Keratinocyte (primary cell): ENCODE results near the gene PSMB1. TPM values are rescaled to one million over a fixed set of nuclear protein-coding genes. Genes with fewer than 3 reads are reported as not detected.

ENCODE experiments used
- DNase-seq: peaks from one replicate; pipeline ENCODE4 v3.0.0-alpha.2; 2011; ENCODE audit warnings: low read depth, missing footprints, low spot score
- FAIRE-seq: peaks from 2 replicates; lab custom pipeline; 2011; peaks lifted over from hg19 to GRCh38; lab: Jason Lieb, UNC
- H2AFZ ChIP-seq: 2 replicates; pipeline ENCODE4 v1.6.0; 2012; ENCODE audit warnings: low read length, control low read depth, inconsistent platforms; ENCODE audit not compliant: control insufficient read depth
- H3K27ac ChIP-seq: 2 replicates; pipeline ENCODE4 v1.5.1; 2011; ENCODE audit warnings: low read length; ENCODE audit not compliant: control insufficient read depth, insufficient read depth
- H3K27me3 ChIP-seq: 3 replicates; pipeline ENCODE4 v1.6.0; 2011; ENCODE audit warnings: low read length; ENCODE audit not compliant: control insufficient read depth, insufficient read depth; ENCODE audit errors: extremely low read depth
- H3K36me3 ChIP-seq, 2 experiments: 2 replicates in 1 of 2; 3 replicates in 1 of 2; pipeline ENCODE4 v1.5.1; 2011; ENCODE audit warnings: low read length in 2 of 2, mild to moderate bottlenecking in 1 of 2; ENCODE audit not compliant: control insufficient read depth in 2 of 2, insufficient read depth in 2 of 2; ENCODE audit errors: extremely low read depth in 1 of 2
- H3K4me1 ChIP-seq: 3 replicates; pipeline ENCODE4 v1.5.1; 2011; ENCODE audit warnings: low read length; ENCODE audit not compliant: control insufficient read depth, insufficient read depth; ENCODE audit errors: extremely low read depth
- H3K4me2 ChIP-seq: 3 replicates; pipeline ENCODE4 v1.6.0; 2011; ENCODE audit warnings: low read depth, low read length; ENCODE audit not compliant: control insufficient read depth, insufficient read depth; ENCODE audit errors: extremely low read depth
- H3K4me3 ChIP-seq, 3 experiments: fragments of 200-600 bp in 1 of 3; sonication (generic) in 1 of 3; 2 replicates in 2 of 3; 3 replicates in 1 of 3; pipeline ENCODE4 v1.5.1; 2011 to 2016; ENCODE audit warnings: low read length in 3 of 3, mild to moderate bottlenecking in 3 of 3, control low read depth in 2 of 3, inconsistent platforms in 1 of 3, low read depth in 1 of 3, mixed read lengths in 1 of 3, mixed run types in 1 of 3, moderate library complexity in 1 of 3; ENCODE audit not compliant: control insufficient read depth in 2 of 3, insufficient read depth in 2 of 3; ENCODE audit errors: extremely low read depth in 1 of 3
- H3K79me2 ChIP-seq: 2 replicates; pipeline ENCODE4 v1.6.0; 2012; ENCODE audit warnings: low read length; ENCODE audit not compliant: control insufficient read depth, insufficient read depth
- H3K9ac ChIP-seq: 3 replicates; pipeline ENCODE4 v1.6.0; 2011; ENCODE audit warnings: low read length; ENCODE audit not compliant: control insufficient read depth, insufficient read depth; ENCODE audit errors: extremely low read depth
- H3K9me1 ChIP-seq: 3 replicates; pipeline ENCODE4 v1.6.0; 2011; ENCODE audit warnings: low read length; ENCODE audit not compliant: control insufficient read depth, insufficient read depth; ENCODE audit errors: extremely low read depth
- H3K9me3 ChIP-seq: 2 replicates; pipeline ENCODE4 v1.5.1; 2012; ENCODE audit warnings: low read depth, low read length; ENCODE audit not compliant: control insufficient read depth
- H4K20me1 ChIP-seq: 3 replicates; pipeline ENCODE4 v1.6.0; 2011; ENCODE audit warnings: low read length; ENCODE audit not compliant: control insufficient read depth, insufficient read depth; ENCODE audit errors: extremely low read depth
- EZH2 ChIP-seq: IDR thresholded peaks from one replicate; pipeline ENCODE4 v1.6.1; 2012; ENCODE audit warnings: inconsistent platforms, mild to moderate bottlenecking, low read length, moderate library complexity
- dilution Hi-C: fragments of 300-500 bp; cut with MboI; formaldehyde crosslinking; loops from one replicate; pipeline ENCODE4 v1.7.0; 2020; ENCODE audit warnings: low sequenced_read_pairs; ENCODE audit not compliant: extremely low pct_ligation_motif_present
- polyA plus RNA-seq, 5 experiments: library from polyadenylated mRNA; depleted of rRNA in 3 of 5; stranded (reverse) in 3 of 5; stranded (forward) in 1 of 5; unstranded in 1 of 5; fragments of >200 nt; gene quantifications; 1 replicate in 1 of 5; 2 replicates in 3 of 5; 3 replicates in 1 of 5; pipeline versions ENCODE4 v1.2.1 to v1.2.3, GENCODE V29; 2011 to 2012; ENCODE audit warnings: missing spikeins in 2 of 5, low read depth in 1 of 5, low replicate concordance in 1 of 5
- TF ChIP-seq, protein P1 (sequence below), 3 experiments: IDR thresholded peaks in 1 of 3; conservative IDR thresholded peaks in 1 of 3; optimal IDR thresholded peaks in 1 of 3; 2 replicates in 2 of 3; 3 replicates in 1 of 3; pipeline versions ENCODE3 to v1.5.1; 2011; ENCODE audit warnings: low read length in 3 of 3, mild to moderate bottlenecking in 3 of 3, moderate library complexity in 2 of 3, control low read depth in 1 of 3, inconsistent platforms in 1 of 3; ENCODE audit not compliant: insufficient read depth in 2 of 3; ENCODE audit errors: extremely low read depth in 1 of 3

PSMB1 gene
- polyA plus RNA-seq, 1 donor (not counting 4 experiments of a cell fraction or from before 2014, with no cell fraction given), result 430 TPM

DNA sequence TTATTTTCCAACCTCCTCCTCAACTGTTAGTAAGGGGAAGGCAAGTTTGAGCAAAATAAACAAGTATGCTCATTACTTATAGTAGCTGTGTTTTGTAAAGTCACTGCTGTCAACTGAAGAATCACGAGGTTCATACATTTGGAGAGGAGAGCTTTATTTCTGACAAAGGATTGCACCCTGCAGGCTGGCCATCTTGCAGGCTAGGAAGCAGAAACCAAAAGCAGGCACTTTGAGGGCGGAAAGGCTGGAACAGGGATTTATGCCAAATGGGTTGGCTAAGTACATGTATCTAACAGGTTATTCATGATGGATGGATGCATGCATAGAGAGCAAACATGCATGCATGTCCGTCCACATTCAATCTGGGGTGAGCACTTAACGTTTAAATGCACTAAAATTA lies 46.7 kb downstream of the PSMB1 start:
- Histone ChIP-seq H3K27ac (no peak overlapping the region), H3K4me1 (no peaks in the 10 kb centered on the region), H4K20me1 (no peaks in the 10 kb centered on the region), H3K4me3 (no peak overlapping the region), H3K9ac (no peak overlapping the region), H2AFZ (no peak overlapping the region), H3K79me2 (no peaks in the 10 kb centered on the region), H3K9me3 (peaks cover 2% of the 10 kb centered on the region), H3K4me2 (no peak overlapping the region), H3K36me3 (no peaks in the 10 kb centered on the region), H3K9me1 (no peaks in the 10 kb centered on the region), H3K27me3 (no peaks in the 10 kb centered on the region)
- FAIRE-seq, result no peak
- DNase-seq, result no peak
- dilution Hi-C loops, result no loop called here
- TF ChIP-seq, protein P1, sequence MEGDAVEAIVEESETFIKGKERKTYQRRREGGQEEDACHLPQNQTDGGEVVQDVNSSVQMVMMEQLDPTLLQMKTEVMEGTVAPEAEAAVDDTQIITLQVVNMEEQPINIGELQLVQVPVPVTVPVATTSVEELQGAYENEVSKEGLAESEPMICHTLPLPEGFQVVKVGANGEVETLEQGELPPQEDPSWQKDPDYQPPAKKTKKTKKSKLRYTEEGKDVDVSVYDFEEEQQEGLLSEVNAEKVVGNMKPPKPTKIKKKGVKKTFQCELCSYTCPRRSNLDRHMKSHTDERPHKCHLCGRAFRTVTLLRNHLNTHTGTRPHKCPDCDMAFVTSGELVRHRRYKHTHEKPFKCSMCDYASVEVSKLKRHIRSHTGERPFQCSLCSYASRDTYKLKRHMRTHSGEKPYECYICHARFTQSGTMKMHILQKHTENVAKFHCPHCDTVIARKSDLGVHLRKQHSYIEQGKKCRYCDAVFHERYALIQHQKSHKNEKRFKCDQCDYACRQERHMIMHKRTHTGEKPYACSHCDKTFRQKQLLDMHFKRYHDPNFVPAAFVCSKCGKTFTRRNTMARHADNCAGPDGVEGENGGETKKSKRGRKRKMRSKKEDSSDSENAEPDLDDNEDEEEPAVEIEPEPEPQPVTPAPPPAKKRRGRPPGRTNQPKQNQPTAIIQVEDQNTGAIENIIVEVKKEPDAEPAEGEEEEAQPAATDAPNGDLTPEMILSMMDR (optimal IDR thresholded peaks at IDR 0.05 in 1 of 3, IDR thresholded peaks at IDR 0.05 in 1 of 3, conservative IDR thresholded peaks at IDR 0.05 in 1 of 3; ENCODE audit: extremely low read depth in 1 of 3, insufficient read depth in 2 of 3, low read length in 3 of 3), result no peak
- no peak for TF ChIP-seq EZH2

DNA sequence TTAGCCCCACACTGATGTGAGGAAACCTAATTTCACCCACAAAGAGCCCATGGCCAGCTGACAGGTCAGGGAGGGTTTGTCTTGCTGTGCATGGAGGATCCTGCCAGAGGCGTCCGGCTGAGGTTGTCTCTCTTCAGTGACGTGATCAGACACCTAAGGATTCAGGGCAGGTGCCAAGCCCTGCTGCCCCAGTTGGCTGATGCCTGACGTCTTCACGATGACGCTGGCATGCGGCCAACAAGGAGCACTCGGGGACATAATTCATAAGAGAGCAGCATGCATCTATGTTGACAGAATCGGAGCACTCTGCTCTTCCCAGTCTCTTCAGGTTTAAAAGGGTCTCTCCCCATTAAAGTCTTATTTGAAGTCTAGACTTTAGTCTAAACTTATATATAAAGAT lies 47.8 kb downstream of the PSMB1 start:
- Histone ChIP-seq H3K27me3 (no peaks in the 10 kb centered on the region), H3K4me3 (no peak overlapping the region), H3K9ac (no peak overlapping the region), H3K9me1 (no peaks in the 10 kb centered on the region), H3K27ac (no peak overlapping the region), H3K4me1 (no peaks in the 10 kb centered on the region), H2AFZ (no peak overlapping the region), H4K20me1 (no peaks in the 10 kb centered on the region), H3K79me2 (no peaks in the 10 kb centered on the region), H3K36me3 (no peaks in the 10 kb centered on the region), H3K4me2 (no peak overlapping the region), H3K9me3 (peaks cover 4% of the 10 kb centered on the region)
- DNase-seq, result no peak
- FAIRE-seq, result no peak
- dilution Hi-C loops, result no loop called here
- TF ChIP-seq, protein P1 (optimal IDR thresholded peaks at IDR 0.05 in 1 of 3, IDR thresholded peaks at IDR 0.05 in 1 of 3, conservative IDR thresholded peaks at IDR 0.05 in 1 of 3; ENCODE audit: extremely low read depth in 1 of 3, insufficient read depth in 2 of 3, low read length in 3 of 3), result no peak
- TF ChIP-seq EZH2, result no peak
